HG03097 (cell line): ENCODE results near the gene ADGRB2.

ENCODE experiments used
- ATAC-seq: cut with Tn5 transposase; IDR thresholded peaks from one replicate; pipeline ENCODE4 v1.9.1; 2021; ENCODE audit not compliant: unreplicated experiment, low FRiP score

ADGRB2 gene

DNA sequence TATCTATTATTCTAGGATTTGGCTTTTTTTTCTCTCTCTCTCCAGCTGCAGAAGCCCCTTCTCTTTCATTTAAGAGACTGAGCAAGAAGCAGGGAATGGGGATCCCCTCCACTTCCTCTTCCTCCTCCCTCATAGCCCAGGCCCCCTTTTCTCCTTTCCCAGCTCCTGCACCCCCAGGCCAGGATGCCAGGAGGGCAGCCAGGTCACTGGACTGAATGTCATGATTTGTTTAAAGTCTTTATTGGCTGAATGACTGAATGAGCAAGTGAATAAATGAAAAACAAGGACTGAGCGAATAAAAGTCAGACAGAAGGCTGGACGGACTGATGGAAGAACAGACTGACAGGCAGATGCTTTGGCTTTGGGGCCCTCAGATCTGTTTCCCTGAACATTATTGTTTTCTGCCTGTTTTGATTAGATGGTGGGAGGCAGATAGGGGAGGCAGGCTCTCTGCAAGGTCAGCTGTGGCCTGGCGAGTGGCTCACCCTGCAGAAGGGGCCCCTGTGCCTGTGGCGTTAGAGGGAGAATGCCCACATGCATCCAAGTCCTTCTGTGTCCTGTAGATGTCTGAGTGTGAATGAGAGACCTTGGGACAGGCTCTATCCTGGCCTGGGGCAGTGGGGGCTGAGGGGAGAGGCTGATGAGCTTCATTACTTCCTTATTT is 20.3 kb upstream of the ADGRB2 start:
- ATAC-seq, result no peak

DNA sequence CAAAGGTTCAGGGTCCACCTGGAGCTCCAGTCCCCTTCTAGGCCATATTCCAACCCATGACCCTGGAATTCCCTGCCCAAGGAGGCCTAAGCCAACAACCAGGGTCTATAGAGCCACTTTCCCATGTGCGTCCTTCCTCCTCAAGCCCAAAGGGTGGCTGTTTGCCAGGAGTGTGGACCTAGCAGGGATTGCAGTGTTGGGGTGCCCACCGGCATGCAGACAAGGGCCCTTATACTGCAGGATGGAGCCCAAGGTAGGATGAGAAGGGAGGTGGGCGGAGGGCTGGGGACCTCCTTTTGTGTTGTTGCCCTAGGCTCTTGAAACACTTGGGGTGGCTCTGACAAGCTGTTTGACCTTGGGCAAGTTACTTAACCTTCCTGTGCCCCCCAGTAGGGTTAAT is 19.7 kb upstream of the ADGRB2 start:
- ATAC-seq, result no peak

DNA sequence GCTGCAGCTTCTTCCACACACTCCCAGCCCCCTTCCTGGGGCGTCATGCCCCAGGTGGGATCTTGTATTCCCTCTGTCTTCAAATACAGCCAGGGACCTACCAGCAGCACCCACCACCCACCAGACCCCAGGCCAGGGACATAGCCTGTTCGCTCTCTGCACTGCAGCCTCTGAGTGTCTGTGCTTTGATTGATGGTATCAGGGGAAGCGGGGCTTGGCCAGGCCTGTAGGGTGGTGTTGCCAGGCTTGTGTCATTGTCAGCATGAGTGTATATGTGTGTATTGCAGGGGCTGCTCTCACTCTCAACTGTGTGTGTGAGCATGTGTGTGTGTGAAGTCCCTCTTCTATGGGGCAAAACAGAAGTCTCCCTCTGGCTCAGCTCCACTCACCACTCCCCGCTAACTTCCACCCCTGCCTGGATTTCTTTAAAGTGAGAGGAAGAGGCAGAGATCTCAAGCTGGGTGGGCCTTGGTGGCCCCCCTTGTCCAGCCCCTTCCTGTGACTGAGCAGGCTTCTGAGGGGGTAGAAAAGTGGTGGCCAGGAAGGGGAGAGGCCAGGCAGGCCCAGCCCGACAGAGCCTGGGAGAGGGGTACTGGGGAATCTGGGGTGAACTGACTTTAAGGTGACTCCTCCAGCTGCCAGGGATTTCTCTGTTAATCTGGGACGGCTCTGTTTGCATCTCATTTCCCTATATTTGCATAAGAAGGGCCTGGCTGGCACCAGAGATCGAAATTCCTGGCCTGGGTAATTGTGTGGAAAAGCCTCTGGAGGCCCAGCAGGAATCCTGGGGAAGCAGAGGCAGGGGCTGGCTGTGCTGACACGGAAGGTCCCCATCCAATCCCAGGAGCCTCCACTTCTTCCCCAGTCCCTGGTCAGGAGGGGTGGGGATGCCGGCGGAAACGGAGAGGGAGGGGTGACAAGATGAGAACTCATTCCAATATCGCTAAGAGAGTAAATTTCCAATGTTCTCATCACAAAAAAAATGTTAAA is 18.6 kb upstream of the ADGRB2 start:
- ATAC-seq, result no peak

DNA sequence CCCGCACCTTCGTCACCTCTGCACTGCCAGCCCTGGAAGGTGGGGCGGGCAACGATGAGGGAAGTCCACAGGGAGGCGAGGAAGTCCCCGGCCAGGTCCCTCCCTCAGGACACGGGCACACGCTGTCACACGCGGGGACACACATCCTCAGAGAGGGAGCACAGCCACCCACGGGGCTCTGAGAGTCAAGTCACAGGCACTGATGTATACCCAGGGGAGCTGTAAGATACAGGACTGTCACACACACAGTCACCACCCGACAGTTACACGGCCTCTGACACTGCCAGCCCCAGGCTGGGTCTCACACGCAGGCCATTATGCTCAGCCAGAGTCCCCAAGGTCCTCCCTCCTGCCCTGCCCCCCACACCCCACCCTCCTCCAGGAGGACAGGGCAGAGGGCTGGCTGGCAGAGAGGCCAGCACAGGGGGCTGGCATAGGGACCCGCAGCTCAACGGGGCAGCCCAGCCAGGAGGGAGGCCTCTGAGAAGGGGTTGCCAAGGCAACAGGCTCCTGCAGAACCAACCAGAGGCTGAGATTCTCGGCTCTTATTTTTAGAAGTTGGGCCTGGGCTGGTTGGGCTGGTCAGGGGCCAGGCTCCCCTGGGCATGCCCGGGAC is 17.7 kb upstream of the ADGRB2 start:
- no peak for ATAC-seq

DNA sequence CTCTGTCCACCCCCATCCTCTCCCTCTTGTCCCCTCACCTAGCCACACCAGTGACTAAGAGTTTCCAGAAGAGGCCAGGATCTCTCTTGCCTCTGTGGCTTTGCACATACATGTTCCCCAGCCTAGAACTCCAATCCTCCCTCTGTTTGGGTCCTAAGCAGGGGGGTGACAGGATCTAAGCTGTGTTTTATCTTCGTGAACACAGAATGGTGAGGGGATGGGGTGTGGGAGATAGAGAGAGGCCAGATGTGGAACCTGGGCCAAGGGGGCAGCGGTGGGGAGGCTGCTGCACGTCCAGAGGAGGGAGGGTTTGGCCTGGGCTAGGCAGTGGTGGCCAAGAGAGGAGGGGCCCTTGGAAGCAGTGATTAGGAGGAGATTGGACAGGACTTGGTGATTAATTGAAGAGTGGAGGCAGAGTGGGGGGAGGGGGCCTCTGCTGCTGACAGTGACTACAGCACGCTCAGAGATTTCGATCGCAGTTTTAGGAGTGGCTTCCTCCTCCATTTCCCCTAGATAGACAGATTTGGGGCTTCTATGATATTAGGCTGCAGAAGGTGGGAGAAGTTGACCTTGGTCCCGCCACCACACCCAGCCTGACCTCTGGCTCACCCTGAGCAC is 17.1 kb upstream of the ADGRB2 start:
- no peak for ATAC-seq

DNA sequence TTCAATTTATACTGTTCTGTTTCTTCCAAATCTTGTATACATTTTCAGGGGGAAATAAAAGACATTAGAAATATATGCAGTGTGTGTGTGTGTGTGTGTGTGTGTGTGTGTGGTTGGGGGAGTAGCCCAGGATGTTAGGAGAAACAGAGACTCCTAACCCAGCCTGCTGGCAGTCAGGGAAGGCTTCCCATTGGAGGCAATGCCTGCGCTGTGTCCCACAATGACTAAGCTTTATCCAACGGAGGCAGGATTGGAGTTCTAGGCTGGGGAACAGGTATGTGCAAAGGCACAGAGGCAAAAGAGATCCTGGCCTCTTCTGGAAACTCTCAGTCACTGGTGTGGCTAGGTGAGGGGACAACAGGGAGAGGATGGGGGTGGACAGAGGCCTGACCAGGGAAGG is 16.5 kb upstream of the ADGRB2 start:
- ATAC-seq, result no peak

DNA sequence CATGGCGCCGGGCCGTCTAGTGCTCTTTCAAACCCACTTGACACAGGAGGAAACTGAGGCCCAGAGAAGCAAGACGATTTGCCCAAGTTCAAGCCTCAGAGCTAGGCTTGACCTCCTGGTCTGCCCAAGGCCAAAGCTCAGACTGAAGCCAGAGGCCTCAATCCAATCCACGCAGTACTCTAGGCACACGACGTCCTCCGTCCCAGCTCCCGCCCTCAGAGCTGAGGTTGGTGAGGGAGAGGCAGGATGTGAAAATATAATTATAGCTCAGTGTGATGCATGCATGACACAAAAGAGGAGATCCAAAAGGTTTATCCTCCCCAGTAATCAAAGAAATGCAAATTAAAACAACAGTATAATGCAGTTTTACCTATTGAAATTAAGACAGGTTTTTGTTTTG is 15.5 kb upstream of the ADGRB2 start:
- ATAC-seq, result no peak

DNA sequence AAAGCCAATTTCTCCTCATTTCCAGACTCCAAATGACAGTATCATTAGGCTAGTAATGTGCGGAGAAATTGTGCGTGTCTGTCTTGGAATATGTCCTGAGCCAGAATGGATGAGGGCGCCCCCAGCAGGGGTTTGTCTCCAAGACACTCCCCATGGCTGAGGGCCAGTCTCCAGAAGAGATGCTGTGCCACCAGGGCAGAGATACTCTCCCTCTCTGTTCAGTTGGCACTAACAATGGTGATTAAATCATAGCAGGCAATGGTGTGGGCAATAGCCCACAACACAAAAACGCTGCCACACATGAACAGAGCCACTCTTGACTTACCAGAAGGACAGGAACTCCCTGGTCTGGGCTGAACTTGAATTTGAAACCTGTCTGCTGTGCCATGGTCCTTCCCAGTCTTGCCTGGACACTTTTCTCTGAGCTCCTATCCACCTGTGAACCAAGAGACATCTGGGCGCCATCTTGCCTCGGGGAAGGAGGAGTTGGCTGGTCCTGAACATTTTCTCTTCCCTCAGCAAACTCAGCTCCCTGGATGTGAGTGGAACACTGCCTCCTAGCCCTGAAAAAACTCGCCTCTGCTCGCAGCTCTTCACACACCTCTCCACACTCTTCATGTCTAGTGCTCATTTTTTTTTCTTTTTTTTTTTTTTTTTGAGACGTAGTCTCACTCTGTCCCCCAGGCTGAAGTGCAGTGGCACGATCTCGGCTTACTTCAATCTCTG is 14.8 kb upstream of the ADGRB2 start:
- ATAC-seq, result no peak

DNA sequence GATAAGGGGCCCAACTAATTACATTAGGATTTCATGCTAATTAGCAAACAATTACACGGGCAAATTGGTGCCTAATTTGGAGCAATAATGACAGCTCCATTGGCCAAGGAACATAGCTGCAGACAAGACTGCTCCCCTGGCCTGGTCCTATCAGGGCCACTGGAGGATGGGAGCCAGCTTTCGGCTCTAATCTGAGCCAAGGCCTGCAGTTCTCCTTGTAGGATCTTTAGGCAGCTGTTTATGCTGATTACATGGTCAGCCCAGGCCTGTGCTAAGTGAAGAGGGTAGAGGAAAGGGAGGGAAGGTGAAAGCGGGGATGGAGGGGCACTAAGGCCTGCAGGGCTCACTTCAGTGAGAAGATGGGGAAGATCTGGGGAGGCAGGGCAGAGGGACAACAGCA is 12.4 kb upstream of the ADGRB2 start:
- ATAC-seq, result no peak

DNA sequence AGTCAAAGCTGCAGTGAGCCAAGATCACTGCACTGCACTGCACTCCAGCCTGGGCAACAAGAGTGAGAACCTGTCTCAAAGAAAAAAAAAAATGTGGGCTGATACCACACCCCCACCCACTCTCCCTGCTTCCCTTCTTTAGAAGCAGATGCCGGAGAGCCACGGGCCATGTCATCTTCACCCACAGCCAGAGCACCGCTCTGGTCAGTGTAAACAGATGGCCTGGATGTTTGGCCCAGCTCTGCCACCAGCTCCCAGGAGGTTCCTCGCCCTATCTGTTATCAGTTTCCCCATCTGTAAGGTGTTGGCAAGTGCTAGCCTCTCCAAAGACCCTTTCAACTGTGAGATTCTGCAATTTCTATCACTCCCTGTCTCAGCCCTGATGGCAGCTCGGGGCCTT is 11.9 kb upstream of the ADGRB2 start:
- ATAC-seq, result no peak

DNA sequence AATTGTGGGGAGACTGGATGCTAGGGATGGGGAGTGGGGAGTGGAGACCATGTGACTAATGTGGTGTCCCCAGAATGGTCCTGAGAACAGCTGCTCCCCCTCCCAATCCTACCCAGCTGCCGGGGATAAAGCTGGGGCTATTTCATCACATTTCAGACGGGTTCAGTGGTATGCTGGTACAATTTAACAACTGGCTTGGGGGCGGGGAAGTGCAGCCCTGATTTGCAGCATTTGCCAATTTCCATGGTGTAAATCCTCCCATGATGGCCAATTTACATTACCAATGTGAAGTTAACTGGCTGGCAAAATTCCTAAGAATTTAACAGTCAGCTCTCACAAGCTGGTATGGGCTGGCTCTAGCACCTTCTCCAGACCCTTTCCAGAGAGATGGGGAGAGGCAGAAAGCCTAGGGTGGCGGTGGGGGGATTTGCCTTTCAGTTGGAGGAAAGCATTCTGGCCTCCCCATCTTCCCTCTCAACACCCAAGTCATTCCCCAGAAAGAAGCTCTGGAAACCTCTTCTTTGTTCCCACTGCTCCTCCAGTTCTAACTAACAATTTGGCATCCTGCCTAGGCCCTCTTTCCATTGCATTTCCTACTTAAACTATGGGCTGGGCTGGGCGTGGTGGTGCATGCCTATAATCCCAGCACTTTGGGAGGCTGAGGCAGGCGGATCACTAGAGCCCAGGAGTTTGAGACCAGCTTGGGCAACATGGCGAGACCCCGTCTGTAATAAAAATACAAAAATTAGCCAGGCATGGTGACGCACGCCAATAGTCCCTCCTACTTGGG is 11.3 kb upstream of the ADGRB2 start:
- ATAC-seq, result no peak

DNA sequence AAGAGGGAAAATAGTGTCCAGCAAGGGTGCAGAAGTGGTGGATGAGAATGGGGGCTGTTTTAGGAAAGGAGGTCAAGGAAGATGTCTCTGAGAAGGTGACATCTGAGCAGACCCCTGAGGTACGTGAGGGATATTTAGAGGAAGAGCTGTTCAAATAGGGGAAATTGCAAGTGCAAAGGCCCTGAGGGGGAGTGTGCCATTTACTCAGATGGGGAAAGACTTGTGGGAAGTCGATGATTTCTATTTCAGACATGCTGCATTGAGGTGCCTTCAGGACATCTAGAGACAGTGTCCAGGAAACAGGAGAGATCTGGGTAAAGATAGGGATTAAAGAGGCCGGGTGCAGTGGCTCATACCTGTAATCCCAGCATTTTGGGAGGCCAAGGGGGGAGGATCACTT is 10.4 kb upstream of the ADGRB2 start:
- ATAC-seq, result no peak

DNA sequence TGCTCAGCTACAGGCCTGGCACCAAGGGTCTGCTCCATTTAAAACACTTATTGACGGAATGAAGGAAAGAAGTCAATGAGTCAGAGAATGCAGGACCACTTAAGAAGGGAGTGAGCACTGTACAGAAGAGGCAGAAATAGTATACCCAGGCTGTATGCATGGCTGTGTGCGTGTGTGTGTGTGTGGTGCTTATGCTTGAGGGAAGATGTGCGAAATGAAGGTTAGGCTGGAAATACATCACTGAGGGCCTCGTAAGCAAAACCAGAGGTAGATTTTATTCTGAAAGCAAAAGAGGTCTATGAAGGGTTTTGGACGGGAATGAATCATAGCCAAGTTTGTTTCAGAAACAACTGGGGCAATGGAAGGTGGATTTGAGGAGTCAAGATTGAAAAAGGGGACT is 9.7 kb upstream of the ADGRB2 start:
- no peak for ATAC-seq

DNA sequence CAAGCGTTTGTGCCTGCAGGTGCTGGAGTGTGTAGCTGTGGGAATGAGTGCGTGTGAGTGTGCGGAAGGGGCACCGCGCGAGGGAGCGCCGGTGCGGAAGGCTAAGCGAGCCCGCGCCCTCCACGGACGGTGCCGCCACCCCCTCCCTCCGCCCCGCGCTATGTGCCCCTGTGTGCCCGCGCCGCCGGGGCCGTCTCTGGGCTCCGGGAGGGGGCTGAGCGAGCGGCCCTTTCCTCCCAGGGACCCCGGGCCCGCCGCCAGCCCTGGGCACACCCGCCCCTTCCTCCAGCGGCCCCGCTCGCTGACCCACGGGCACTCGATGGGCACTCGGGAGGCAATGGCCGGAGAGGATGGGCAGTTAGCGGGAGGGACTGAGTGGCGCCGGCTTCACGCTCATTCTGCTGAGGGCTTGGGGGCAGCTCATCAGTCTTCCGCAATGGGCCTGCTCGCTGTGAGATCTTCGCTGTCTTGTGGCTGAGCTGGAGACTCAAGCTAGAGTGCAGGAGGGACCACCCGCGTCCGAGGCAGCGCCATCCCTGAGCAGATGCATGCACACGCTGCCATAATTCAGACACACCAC is 8.6 kb upstream of the ADGRB2 start:
- no peak for ATAC-seq

DNA sequence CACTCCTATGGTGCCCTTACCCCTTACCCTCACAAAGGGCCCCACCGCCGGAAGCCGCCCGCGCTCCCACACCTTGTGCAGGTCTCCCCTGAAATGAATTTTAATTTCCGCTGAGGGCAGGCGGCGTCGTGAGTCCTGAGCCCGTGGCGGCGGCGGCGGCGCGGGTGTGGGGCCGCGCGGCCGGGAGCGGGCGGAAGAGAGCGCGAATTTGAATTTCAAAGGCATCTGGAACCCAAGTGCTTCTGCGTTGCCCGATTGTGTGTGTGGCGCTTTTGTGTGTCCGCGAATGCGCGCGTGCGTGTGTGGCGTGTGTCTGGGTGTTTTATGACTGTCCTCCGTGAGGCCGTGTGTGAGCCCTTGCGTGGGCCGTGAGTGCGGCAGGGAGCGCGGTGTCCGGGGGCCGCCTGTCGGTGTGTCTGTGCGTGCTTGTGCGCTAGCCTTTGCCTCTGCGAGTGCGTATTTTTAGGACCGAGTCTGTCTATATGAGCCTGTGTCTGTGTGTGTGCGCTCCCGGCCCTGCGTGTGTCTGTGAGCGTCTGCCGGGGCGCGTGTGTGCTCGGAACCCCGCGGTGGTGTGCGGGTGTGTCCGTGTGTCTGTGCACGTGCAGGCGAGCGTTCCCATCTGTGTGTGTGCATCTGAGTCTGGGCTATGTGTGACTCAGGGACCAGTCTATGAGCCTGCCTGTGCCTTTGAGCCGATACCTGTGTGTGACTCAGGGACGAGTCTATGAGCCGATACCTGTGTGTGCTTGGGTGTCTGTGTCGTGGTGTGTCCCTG is 7.9 kb upstream of the ADGRB2 start:
- ATAC-seq, result no peak

DNA sequence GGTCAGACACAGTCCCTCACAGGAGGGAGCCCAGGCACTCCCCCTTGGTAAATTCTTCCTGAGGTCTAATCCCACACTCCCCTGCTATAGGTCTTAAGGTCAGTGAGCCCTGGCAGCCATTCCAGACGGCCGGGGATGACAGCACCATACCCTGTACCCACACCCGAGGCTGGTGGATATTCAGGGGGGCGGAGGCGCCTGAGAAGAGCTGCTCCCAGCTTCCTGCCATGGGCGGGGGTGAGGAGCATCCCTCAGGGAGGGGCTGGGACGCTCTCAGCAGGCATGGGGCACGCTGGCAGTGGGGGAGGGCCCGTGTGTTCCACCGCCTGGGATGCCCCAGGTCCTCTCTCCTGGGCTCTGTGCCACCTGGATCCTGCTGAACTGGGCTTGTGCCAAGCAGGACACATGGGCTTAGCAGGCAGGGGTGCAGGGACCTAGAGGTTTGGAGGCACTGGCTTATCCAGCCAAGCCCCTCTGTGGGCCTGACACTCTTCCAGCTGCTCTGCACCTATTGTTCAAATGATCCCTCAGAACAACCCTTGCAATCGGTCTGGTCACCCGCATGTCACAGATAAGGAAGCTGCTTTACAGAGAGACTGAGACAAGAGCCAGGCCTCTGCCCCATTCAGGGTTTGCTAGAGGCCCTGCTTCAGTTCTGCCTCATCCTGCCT is 5.7 kb upstream of the ADGRB2 start:
- no peak for ATAC-seq

DNA sequence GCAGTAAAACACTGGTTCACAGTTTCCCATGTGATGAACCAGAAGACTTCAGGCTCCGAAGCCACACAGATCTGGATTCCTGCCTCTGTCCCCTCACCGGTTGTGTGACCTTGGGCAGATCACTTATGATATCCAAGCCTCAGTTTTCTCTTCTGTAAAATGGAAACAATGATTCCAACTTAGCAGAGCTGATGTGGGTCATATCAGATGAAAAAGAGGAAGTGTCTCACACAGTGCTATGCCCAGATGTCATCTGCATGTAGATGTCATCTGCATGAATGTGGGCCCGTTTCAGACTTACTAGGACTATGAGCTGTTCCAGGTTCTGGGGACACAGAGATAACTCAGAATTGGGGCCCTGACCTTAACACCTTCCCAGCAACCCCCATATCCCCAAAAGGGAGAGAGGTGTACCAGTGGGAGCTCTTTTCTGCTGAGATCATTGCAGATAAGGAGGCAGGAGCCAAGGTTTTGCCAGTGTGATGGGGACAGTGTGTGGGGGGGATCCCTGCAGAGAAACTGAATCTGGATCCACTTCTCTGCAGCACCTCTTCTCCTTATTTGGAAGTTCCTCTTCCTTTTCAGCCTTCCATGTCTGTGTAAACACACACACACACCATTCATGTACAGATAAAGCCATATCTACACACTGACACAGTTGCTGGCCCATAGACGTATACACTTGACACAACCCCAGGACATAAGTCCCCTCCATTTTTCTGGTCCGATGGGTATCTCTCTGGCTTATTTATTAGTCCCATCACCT is 5.0 kb upstream of the ADGRB2 start:
- no peak for ATAC-seq
